ENCODE results near the gene THRB.

DNA sequence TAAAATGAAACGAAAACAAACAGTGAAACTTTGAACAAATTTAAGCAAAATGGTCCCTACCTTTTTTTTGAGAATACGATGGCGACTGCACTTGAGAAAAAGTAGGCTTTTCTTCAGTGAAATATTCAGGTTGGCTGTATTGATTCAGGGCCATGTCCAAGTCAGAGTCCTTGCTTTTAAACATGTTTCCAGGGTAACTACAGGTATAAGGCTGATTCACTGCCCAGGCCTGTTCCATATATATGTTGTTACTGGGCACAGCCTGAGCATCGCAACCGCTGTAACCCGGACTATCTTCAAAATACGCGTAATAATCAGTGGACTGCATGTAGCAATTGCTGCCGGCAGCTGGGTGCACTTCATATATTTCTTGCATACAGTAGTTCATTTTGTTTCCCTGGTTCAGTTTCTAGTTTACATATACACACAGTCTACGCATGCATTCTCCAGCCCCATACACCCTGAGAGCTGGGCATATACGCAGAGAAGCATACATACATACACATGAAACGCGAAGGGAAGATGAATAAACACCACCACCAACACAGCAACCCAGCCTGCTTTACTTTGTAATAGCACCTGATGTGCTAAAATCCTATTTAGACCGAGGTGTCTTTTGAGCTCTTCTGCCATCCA lies 329.6 kb downstream of the THRB start:
- no peak for TF ChIP-seq POLR2A (conservative IDR thresholded peaks at IDR 0.05)
- no peak for TF ChIP-seq SREBF2 (CRISPR knock-in tag; IDR thresholded peaks at IDR 0.05)
- no peak for TF ChIP-seq TRIM24 (IDR thresholded peaks at IDR 0.05)
- no peak for TF ChIP-seq ELF4 (CRISPR knock-in tag; IDR thresholded peaks at IDR 0.05)
- TF ChIP-seq ZNF212 (CRISPR knock-in tag; IDR thresholded peaks at IDR 0.05) = no peak
- no peak for TF ChIP-seq TAF1 (IDR thresholded peaks at IDR 0.05; ENCODE audit: control insufficient read depth, extremely low read depth, insufficient read depth, low read length, severe bottlenecking)
- TF ChIP-seq, protein P1, sequence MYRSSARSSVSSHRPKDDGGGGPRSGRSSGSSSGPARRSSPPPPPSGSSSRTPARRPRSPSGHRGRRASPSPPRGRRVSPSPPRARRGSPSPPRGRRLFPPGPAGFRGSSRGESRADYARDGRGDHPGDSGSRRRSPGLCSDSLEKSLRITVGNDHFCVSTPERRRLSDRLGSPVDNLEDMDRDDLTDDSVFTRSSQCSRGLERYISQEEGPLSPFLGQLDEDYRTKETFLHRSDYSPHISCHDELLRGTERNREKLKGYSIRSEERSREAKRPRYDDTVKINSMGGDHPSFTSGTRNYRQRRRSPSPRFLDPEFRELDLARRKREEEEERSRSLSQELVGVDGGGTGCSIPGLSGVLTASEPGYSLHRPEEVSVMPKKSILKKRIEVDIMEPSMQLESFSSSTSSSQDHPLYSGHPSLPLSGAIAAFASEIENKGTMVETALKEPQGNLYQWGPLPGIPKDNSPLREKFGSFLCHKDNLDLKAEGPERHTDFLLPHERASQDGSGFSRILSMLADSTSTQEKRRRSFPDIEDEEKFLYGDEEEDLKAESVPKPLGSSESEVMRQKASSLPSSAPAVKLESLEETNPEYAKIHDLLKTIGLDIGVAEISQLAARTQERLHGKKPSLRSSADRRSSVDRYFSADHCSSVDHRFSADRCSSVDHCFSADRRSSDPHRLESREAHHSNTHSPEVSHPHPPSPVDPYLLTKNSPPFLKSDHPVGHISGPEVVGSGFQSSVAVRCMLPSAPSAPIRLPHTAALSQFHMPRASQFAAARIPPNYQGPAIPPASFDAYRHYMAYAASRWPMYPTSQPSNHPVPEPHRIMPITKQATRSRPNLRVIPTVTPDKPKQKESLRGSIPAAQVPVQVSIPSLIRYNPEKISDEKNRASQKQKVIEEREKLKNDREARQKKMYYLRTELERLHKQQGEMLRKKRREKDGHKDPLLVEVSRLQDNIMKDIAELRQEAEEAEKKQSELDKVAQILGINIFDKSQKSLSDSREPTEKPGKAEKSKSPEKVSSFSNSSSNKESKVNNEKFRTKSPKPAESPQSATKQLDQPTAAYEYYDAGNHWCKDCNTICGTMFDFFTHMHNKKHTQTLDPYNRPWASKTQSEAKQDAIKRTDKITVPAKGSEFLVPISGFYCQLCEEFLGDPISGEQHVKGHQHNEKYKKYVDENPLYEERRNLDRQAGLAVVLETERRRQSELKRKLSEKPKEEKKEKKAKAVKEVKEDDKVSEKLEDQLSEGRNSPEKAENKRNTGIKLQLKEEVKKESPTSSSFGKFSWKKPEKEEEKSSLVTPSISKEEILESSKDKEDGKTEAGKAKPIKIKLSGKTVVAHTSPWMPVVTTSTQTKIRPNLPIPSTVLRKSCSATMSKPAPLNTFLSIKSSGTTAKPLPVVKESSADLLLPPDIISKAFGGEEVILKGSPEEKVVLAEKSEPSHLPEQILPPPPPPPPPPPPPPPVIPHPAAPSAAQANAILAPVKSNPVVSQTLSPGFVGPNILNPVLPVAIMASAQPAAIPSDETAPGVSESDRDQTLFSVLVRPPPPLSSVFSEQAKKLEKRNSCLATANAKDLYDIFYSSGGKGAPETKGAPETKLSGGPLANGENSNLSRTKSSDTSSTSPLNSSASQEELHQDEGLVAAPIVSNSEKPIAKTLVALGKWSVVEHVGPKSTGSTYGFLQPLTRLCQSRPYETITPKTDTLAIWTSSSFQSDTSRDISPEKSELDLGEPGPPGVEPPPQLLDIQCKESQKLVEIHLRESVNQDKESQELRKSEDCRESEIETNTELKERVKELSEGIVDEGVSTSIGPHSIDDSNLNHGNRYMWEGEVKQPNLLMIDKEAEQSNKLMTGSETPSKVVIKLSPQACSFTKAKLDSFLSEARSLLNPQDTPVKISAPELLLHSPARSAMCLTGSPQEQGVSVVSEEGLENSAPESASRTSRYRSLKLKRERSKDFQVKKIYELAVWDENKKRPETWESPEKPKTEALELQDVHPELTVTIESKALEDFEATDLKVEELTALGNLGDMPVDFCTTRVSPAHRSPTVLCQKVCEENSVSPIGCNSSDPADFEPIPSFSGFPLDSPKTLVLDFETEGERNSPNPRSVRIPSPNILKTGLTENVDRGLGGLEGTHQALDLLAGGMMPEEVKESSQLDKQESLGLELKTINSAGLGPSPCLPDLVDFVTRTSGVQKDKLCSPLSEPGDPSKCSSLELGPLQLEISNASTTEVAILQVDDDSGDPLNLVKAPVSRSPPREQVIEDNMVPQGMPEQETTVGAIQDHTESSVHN (IDR thresholded peaks at IDR 0.05; ENCODE audit: borderline replicate concordance in 1 of 2, low read depth in 1 of 2) = no peak
- TF ChIP-seq, protein P2, sequence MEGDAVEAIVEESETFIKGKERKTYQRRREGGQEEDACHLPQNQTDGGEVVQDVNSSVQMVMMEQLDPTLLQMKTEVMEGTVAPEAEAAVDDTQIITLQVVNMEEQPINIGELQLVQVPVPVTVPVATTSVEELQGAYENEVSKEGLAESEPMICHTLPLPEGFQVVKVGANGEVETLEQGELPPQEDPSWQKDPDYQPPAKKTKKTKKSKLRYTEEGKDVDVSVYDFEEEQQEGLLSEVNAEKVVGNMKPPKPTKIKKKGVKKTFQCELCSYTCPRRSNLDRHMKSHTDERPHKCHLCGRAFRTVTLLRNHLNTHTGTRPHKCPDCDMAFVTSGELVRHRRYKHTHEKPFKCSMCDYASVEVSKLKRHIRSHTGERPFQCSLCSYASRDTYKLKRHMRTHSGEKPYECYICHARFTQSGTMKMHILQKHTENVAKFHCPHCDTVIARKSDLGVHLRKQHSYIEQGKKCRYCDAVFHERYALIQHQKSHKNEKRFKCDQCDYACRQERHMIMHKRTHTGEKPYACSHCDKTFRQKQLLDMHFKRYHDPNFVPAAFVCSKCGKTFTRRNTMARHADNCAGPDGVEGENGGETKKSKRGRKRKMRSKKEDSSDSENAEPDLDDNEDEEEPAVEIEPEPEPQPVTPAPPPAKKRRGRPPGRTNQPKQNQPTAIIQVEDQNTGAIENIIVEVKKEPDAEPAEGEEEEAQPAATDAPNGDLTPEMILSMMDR (IDR thresholded peaks at IDR 0.05 in 2 of 3, conservative IDR thresholded peaks at IDR 0.05 in 1 of 3; ENCODE audit: insufficient read depth in 2 of 3, low read depth in 1 of 3, low read length in 3 of 3) = no peak
- no peak for TF ChIP-seq EP300 (IDR thresholded peaks at IDR 0.05; ENCODE audit: low read length)
- TF ChIP-seq NFIC (IDR thresholded peaks at IDR 0.05) = no peak
- TF ChIP-seq ZEB2 (IDR thresholded peaks at IDR 0.05) = no peak
- TF ChIP-seq KDM1A (IDR thresholded peaks at IDR 0.05) = no peak
- TF ChIP-seq, protein P3, sequence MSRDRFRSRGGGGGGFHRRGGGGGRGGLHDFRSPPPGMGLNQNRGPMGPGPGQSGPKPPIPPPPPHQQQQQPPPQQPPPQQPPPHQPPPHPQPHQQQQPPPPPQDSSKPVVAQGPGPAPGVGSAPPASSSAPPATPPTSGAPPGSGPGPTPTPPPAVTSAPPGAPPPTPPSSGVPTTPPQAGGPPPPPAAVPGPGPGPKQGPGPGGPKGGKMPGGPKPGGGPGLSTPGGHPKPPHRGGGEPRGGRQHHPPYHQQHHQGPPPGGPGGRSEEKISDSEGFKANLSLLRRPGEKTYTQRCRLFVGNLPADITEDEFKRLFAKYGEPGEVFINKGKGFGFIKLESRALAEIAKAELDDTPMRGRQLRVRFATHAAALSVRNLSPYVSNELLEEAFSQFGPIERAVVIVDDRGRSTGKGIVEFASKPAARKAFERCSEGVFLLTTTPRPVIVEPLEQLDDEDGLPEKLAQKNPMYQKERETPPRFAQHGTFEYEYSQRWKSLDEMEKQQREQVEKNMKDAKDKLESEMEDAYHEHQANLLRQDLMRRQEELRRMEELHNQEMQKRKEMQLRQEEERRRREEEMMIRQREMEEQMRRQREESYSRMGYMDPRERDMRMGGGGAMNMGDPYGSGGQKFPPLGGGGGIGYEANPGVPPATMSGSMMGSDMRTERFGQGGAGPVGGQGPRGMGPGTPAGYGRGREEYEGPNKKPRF (IDR thresholded peaks at IDR 0.05; ENCODE audit: low read depth, low read length) = no peak

Data from K562 (cell line).